SK-N-MC (cell line): ENCODE measurements around the gene OSTF1.

Experiments used
- EZH2 ChIP-seq: fragments of 200-600 bp; sonication (generic); IDR thresholded peaks from one replicate; pipeline ENCODE4 v1.6.1; 2017; ENCODE audit warnings: antibody characterized with exemption
- FOXP2 ChIP-seq: optimal IDR thresholded peaks from 2 replicates; pipeline ENCODE3; 2011; ENCODE audit warnings: mild to moderate bottlenecking, moderate library complexity; ENCODE audit not compliant: insufficient read depth; ENCODE audit errors: extremely low read length, control extremely low read depth
- POLR2AphosphoS5 ChIP-seq: IDR thresholded peaks from 2 replicates; pipeline ENCODE4 v1.6.1; 2012; ENCODE audit warnings: mild to moderate bottlenecking, low read depth, low read length, borderline replicate concordance

- TF ChIP-seq POLR2AphosphoS5 (no peak), EZH2 (no peak), FOXP2 (no peak)
These were observed 20.4 kb upstream of the OSTF1 start for GRCh38 chr9:75067894-75068293.
